GM18498 (cell line): ENCODE measurements around the gene CYFIP2.
A peak's percentile ranks its signal among the peaks of the same experiment; 100 is the strongest.
"Not testable (repeated sequence)": the region's sequence is repeated elsewhere in the genome, so short reads cannot be mapped to it uniquely, and the experiment has no call there.

Source experiments
- ATAC-seq: cut with Tn5 transposase; IDR thresholded peaks from one replicate; pipeline ENCODE4 v1.9.1; 2021; ENCODE audit warnings: mild to moderate bottlenecking, moderate library complexity; ENCODE audit not compliant: unreplicated experiment

The CYFIP2 gene

DNA sequence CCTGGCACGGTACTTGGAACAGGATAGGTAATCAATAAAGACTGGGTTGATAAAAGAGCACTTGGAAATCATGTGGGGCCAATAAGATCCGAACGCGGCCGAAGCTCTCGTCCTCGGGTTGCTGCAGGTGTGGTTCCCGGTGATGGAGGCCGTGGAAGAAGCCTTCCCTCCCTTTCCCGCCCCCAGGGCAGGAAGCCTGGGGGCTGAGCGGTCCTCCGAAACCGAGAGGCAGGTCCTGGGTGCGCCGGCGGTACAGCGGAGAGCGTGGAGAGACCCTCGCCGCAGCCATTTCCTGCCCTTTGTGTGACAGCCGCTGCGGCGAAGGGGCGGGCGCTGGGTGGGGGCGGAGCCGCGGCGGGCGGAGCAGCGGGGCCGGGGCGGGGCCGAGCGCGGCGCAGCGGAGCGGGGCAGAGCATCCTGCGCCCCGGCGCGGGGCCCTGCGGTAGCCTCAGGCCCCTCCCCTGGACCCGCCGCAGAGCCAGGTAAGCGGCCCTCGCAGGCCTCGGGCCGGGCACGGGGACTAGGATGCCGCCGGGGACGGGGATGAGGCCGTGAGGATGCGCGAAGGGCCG is at the start of gene CYFIP2:
TSS of gene CYFIP2 (plus strand) at position 410 of the 572 bp plus-strand sequence. CDS start 19,239 bp downstream, outside the sequence.
- peak; percentile 90 for ATAC-seq

DNA sequence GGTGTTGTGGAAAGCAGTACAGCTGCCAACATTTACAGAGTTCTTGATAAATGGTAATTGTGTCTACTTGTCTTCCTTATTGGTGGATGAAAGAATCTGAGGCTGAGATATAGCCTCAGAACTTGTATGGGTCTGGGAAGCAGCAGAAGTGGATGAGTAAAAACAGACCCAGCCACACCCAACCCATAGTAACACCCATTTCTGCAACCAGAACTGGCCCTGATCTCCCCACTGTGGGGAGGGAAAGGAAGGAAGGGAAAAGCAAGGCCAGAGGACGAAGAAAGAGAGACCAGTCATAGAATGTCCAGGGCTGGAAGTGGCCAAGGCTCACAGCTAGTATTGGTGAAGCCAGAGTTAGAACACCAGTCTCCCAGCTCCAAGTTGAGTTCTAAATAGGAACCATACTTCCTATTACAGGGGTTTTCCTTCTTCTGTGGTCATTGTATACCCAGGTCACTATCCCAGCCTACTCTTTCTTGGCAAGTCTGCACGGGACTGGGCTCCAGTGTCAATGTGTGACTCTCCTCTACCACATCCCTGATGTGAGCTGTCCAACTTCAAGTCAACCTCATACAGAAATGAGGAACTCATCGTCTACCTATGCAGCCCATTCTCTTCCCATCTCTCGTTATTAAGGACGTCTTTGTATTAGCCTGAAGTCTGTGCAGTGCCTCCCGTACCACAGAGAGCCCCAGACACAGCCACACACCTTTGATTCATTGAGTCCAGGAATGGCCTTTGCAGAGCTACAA is 49.4 kb upstream of the CYFIP2 start:
- ATAC-seq, result no peak

GRCh38 chr5:157217289-157218024 is 48.5 kb upstream of the CYFIP2 start:
- no peak for ATAC-seq

GRCh38 chr5:157219491-157220271 is 46.2 kb upstream of the CYFIP2 start:
- ATAC-seq, result peak; percentile 60

DNA sequence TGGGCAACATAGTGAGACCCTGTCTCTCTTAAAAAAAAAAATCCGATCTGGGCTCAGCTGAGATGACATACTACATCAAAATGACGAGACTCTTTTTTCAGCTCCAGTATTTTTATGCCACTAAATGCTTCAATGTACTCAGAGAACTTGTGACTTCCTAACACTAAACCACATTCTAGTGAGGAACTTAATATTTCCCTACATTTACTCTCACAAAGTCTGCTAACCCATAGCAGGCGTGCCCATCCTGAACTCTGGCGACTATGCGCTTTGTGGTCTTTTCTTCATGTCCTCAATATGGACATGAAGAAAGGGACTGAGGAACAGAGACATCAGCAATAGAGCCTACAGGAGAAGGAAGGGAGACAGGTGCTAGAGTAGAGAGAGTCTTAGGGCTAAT is 44.0 kb upstream of the CYFIP2 start:
- ATAC-seq, result no peak

DNA sequence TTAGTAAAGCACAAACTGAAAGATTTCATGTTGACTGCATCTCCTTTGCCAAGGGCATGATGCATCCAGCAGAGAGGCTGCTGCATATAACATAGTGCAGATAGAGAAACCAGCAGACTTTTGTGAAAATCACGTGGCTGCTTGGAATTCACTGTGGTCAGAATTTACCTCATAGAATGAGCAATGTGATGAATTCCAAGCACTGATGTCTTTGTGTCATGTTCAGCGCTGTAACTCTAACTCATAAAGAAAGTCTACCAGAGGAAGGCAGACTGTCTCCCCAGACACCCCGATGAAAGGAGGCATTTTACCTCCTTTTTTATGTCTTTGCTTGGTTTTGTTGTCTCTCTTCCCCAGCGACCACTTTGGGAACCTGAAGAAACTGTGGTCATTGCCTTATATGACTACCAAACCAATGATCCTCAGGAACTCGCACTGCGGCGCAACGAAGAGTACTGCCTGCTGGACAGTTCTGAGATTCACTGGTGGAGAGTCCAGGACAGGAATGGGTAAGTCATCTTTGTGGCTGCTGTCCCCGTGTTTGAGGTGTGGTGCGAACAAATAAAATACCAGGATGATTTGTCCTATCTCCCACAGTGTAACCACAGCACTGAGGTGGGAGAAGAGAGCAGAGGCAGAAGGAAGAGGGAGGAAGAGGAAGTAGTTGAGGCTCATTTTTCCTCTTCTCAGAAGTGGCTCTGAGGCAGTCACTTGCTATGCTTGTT is 43.3 kb upstream of the CYFIP2 start:
- ATAC-seq, result no peak

GRCh38 chr5:157225469-157226422 is 40.2 kb upstream of the CYFIP2 start:
- ATAC-seq, result no peak

- no peak for ATAC-seq
These were observed 35.3 kb upstream of the CYFIP2 start for GRCh38 chr5:157230610-157231009.

GRCh38 chr5:157232706-157233105 is 33.2 kb upstream of the CYFIP2 start:
- no peak for ATAC-seq

GRCh38 chr5:157233515-157233914 is 32.4 kb upstream of the CYFIP2 start:
- ATAC-seq, result no peak

DNA sequence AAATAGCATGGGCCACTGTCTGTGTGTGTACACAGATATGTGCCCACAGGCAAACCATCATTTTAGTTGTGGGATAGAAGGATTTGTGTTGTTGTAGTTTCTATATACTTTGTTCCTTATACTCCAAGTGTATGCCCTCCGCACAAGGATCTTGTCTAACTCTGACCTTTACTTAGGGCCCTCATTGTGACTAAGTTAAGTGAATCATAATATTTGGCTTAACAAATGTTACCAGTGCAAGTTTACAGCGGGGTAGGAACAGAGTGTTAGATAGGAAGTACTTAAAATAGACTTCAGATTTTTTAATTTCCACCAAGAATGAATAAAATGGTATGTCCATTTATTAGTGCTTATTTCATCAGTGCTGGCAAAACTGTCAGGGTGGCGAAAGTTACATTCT is 29.5 kb upstream of the CYFIP2 start:
- ATAC-seq, result no peak

- no peak for ATAC-seq
These were observed 24.4 kb upstream of the CYFIP2 start for GRCh38 chr5:157241483-157241882.

DNA sequence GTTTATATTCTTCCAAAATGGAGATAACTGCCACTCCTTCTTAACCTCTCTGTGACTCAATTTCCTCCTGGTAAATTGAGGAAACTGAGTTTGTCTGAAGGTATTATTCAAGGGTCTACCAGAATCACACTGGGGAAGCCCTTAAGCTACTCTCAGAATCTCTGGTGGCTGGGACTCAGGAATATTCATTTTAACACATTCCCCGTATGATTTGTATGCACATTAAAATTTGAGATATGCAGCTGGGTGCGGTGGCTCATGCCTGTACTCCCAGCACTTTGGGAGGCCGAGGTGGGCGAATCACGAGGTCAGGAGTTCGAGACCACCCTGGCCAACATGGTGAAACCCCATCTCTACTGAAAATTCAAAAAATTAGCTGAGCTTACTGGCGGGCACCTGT is 21.2 kb upstream of the CYFIP2 start:
- not testable (repeated sequence) for ATAC-seq

DNA sequence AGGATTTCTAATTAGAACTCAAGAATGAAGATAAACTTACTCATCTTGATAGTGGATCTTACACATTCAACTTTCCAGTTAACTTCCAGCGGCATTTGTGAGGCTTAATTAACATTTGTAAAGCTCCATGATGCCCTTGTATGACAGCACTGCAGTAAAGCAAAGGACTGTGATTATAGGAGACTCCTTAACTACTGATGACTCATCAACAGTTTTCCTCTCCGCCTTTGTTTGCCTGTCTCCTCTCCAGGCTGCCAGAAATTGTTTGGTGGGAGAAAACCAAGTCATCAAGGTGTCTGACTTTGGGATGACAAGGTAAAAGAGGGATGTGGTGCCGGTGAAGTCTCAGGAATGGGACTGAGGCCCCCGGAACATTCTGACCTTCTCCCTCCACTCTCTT is 20.4 kb upstream of the CYFIP2 start:
- ATAC-seq, result no peak

DNA sequence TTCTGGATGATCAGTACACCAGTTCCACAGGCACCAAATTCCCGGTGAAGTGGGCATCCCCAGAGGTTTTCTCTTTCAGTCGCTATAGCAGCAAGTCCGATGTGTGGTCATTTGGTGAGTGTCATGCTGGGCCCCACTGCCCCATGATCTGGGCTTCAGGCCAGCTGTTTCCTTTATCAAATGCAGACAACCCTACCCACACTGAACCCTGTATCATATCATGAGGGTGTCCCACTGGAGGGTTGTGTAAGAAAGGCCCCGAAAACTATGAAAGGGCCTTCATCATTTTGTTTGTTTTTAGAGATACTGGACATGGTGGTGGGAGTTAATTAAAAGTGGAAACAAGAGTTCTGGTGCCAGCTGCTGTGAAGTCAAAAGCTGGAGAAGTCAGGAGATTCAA is 20.0 kb upstream of the CYFIP2 start:
- ATAC-seq, result no peak

DNA sequence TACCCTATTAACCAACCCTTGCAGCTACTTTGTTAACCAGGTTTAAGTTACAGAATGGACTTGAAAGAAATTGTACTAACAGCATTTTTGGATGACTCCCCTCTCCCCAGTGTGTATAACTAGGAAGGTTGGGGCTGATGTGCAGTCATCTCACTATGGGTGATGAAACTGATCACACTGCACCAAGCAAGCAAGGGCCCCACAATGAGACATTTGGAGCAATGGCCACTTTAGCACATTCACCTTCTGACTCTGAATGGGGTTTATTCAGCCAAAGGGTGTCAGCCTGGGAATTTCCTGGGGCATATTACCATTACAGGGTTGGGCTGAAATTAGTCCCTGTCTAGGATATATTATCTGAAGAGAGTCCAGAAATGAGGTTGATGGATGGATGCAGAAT is 18.7 kb upstream of the CYFIP2 start:
- ATAC-seq, result no peak

DNA sequence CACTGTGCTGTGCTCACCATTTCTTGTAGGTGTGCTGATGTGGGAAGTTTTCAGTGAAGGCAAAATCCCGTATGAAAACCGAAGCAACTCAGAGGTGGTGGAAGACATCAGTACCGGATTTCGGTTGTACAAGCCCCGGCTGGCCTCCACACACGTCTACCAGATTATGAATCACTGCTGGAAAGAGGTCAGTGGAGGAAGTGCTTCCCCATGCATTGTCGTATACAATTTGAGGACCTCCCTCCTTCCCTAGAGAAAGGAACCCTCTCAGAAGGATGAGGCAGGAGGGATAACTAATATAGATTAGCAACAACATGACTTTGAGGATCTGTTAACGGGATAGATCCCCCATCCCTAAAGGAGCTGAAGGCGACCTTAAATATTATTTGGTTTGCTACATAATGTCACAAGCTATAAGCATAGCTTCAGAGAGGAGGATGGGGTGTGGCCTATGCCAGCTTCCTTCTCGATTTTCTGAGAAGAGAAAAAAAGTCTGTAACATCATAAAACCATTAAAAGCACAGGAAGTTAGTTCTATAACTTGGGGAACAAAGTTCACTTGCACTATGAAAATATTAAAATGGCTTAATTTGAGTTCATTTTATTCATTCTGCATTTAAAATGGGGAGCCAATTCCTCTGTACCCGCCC is 17.0 kb upstream of the CYFIP2 start:
- no peak for ATAC-seq

- peak; percentile 94 for ATAC-seq
These were observed 13.0 kb upstream of the CYFIP2 start for GRCh38 chr5:157252711-157253465.
